SU-DHL-6 (cell line): ENCODE measurements around the gene SAP130.

Experiments
- H2AFZ ChIP-seq: fragments of 200-600 bp; sonication (generic); 2 replicates; pipeline ENCODE4 v1.6.1; 2014; ENCODE audit warnings: low read depth, mild to moderate bottlenecking, moderate library complexity, mixed read lengths, antibody characterized with exemption, low read length; ENCODE audit not compliant: severe bottlenecking
- H3F3A ChIP-seq: fragments of 200-600 bp; shearing (Covaris generic); 2 replicates; pipeline ENCODE4 v1.6.0; 2016; ENCODE audit warnings: antibody characterized with exemption, mild to moderate bottlenecking; ENCODE audit not compliant: insufficient read depth
- H3K27ac ChIP-seq: fragments of 200-600 bp; sonication (generic); 2 replicates; pipeline ENCODE4 v1.5.1; 2016; ENCODE audit warnings: low read depth, mild to moderate bottlenecking, low read length, moderate library complexity, mixed read lengths
- H3K27me3 ChIP-seq: fragments of 200-600 bp; sonication (generic), shearing (Covaris generic); 2 replicates; pipeline ENCODE4 v1.6.0; 2014; ENCODE audit warnings: mild to moderate bottlenecking, low read length
- H3K36me3 ChIP-seq: fragments of 200-600 bp; sonication (generic); 2 replicates; pipeline ENCODE4 v1.6.1; 2014; ENCODE audit warnings: mild to moderate bottlenecking, low read length, mixed read lengths
- H3K4me2 ChIP-seq: fragments of 300-600, 200-600 bp; shearing (Covaris generic), sonication (generic); 2 replicates; pipeline ENCODE4 v1.6.0; 2014; ENCODE audit warnings: low read length, low read depth, mild to moderate bottlenecking; ENCODE audit not compliant: poor library complexity, severe bottlenecking
- H3K4me3 ChIP-seq: fragments of 200-600 bp; sonication (generic); 2 replicates; pipeline ENCODE4 v1.5.1; 2014; ENCODE audit warnings: antibody characterized with exemption, low read length, mild to moderate bottlenecking, mixed read lengths; ENCODE audit not compliant: insufficient read depth, poor library complexity, severe bottlenecking
- H3K79me2 ChIP-seq: fragments of 200-600 bp; sonication (generic); 2 replicates; pipeline ENCODE4 v1.6.1; 2014; ENCODE audit warnings: mild to moderate bottlenecking, low read length, moderate library complexity; ENCODE audit not compliant: insufficient read depth
- H3K9ac ChIP-seq: fragments of 200-600 bp; sonication (generic); 2 replicates; pipeline ENCODE4 v1.7.0; 2014; ENCODE audit warnings: mild to moderate bottlenecking, low read length
- H3K9me2 ChIP-seq: fragments of 200-600 bp; sonication (generic); replicated peaks from 2 replicates; pipeline ENCODE4 v1.6.1; 2014; ENCODE audit warnings: low read length; ENCODE audit not compliant: insufficient read depth
- H3K9me3 ChIP-seq: fragments of 200-600 bp; sonication (generic); 2 replicates; pipeline ENCODE4 v1.6.1; 2014; ENCODE audit warnings: low read length, mixed read lengths; ENCODE audit not compliant: insufficient read depth
- H4K20me1 ChIP-seq: fragments of 200-600 bp; sonication (generic); 2 replicates; pipeline ENCODE4 v1.6.1; 2014; ENCODE audit warnings: low read depth, mild to moderate bottlenecking, antibody characterized with exemption, low read length, moderate library complexity, mixed read lengths
- CTCF ChIP-seq: fragments of 200-600 bp; sonication (generic); IDR thresholded peaks from one replicate; pipeline ENCODE4 v1.5.1; 2017; ENCODE audit warnings: antibody characterized with exemption, mild to moderate bottlenecking, low read length, moderate library complexity; ENCODE audit not compliant: insufficient read depth, poor library complexity, severe bottlenecking
- EZH2phosphoT487 ChIP-seq: fragments of 200-600 bp; sonication (generic), shearing (Covaris generic); conservative IDR thresholded peaks from 2 replicates; pipeline ENCODE4 v1.6.1; 2018; ENCODE audit warnings: mild to moderate bottlenecking, antibody characterized with exemption, low read length, moderate library complexity, mixed read lengths

Gene SAP130

GRCh38 chr2:128012698-128013097 lies 15.2 kb downstream of the SAP130 start:
- H3K9ac ChIP-seq, result no peak overlapping the region
- H3K79me2 ChIP-seq, result no peaks in the 10 kb centered on the region; the same call in 1 of the 2 replicates
- no peaks in the 10 kb centered on the region for H4K20me1 ChIP-seq
- TF ChIP-seq EZH2phosphoT487 (no peak), CTCF (no peak)
- H3K9me2 ChIP-seq, result no peaks in the 10 kb centered on the region
- no peak overlapping the region for H3K27ac ChIP-seq
- no peak overlapping the region for H3K4me2 ChIP-seq
- H3K9me3 ChIP-seq, result no peaks in the 10 kb centered on the region
- no peak overlapping the region for H3K4me3 ChIP-seq
- no peak overlapping the region for H2AFZ ChIP-seq
- peaks cover 41% of the 10 kb centered on the region; the same call in 1 of the 2 replicates for H3K36me3 ChIP-seq
- no peaks in the 10 kb centered on the region for H3F3A ChIP-seq
- no peaks in the 10 kb centered on the region for H3K27me3 ChIP-seq

- Histone ChIP-seq H3K36me3 (peaks cover 22% of the 10 kb centered on the region; the same call in 1 of the 2 replicates), H3K9ac (no peak overlapping the region), H3F3A (no peaks in the 10 kb centered on the region), H3K79me2 (no peaks in the 10 kb centered on the region), H3K27me3 (no peaks in the 10 kb centered on the region), H3K4me2 (no peak overlapping the region), H3K27ac (no peak overlapping the region), H3K9me2 (no peaks in the 10 kb centered on the region), H2AFZ (no peak overlapping the region), H4K20me1 (no peaks in the 10 kb centered on the region), H3K4me3 (no peak overlapping the region), H3K9me3 (no peaks in the 10 kb centered on the region)
- no peak for TF ChIP-seq EZH2phosphoT487
- TF ChIP-seq CTCF, result no peak
These were observed 19.7 kb downstream of the SAP130 start for GRCh38 chr2:128008074-128008672.

- Histone ChIP-seq H3K9ac (no peak overlapping the region), H3K27me3 (no peaks in the 10 kb centered on the region), H3K36me3 (peaks cover 20% of the 10 kb centered on the region; the same call in 1 of the 2 replicates), H3K4me2 (no peak overlapping the region), H4K20me1 (no peaks in the 10 kb centered on the region), H2AFZ (no peak overlapping the region), H3K9me3 (no peaks in the 10 kb centered on the region), H3K27ac (no peak overlapping the region), H3K4me3 (no peak overlapping the region), H3F3A (no peaks in the 10 kb centered on the region), H3K9me2 (no peaks in the 10 kb centered on the region), H3K79me2 (no peaks in the 10 kb centered on the region)
- TF ChIP-seq CTCF, result no peak
- no peak for TF ChIP-seq EZH2phosphoT487
These were observed 23.4 kb downstream of the SAP130 start for GRCh38 chr2:128004509-128004908.
